ENCODE measurements around the gene CYTH1.

The CYTH1 gene

GRCh38 chr17:78647032-78647431, 135.0 kb downstream of the CYTH1 start:
- no peak for DNase-seq (ENCODE audit: low read depth)

GRCh38 chr17:78645421-78646295, 136.4 kb downstream of the CYTH1 start:
- DNase-seq (ENCODE audit: low read depth), result peak; percentile 30

GRCh38 chr17:78644931-78645351, 137.1 kb downstream of the CYTH1 start:
- DNase-seq (ENCODE audit: low read depth), result no peak

GRCh38 chr17:78644224-78644623, 137.8 kb downstream of the CYTH1 start:
- DNase-seq (ENCODE audit: low read depth), result no peak

- no peak for DNase-seq (ENCODE audit: low read depth)
Observed at GRCh38 chr17:78643326-78643725, 138.7 kb downstream of the CYTH1 start.

GRCh38 chr17:78642707-78643106, 139.4 kb downstream of the CYTH1 start:
- no peak for DNase-seq (ENCODE audit: low read depth)

GRCh38 chr17:78641666-78642065, 140.4 kb downstream of the CYTH1 start:
- DNase-seq (ENCODE audit: low read depth), result no peak

GRCh38 chr17:78641243-78641642, 140.8 kb downstream of the CYTH1 start:
- DNase-seq (ENCODE audit: low read depth), result no peak

- DNase-seq (ENCODE audit: low read depth), result no peak
Observed at GRCh38 chr17:78640700-78641099, 141.4 kb downstream of the CYTH1 start.

GRCh38 chr17:78637643-78638420, 144.2 kb downstream of the CYTH1 start:
- no peak for DNase-seq (ENCODE audit: low read depth)

GRCh38 chr17:78637146-78637545, 144.9 kb downstream of the CYTH1 start:
- no peak for DNase-seq (ENCODE audit: low read depth)

GRCh38 chr17:78634154-78634553, 147.9 kb downstream of the CYTH1 start:
- no peak for DNase-seq (ENCODE audit: low read depth)

GRCh38 chr17:78629436-78629995, 152.6 kb downstream of the CYTH1 start:
- DNase-seq (ENCODE audit: low read depth), result no peak

GRCh38 chr17:78628547-78629435, 153.3 kb downstream of the CYTH1 start:
- no peak for DNase-seq (ENCODE audit: low read depth)

- DNase-seq (ENCODE audit: low read depth), result no peak
Observed at GRCh38 chr17:78624324-78625151, 157.5 kb downstream of the CYTH1 start.

Data from T-helper 22 cell (primary cell).